Measurements from ENCODE around the gene TUBA3E.
"Not testable (repeated sequence)": the region's sequence is repeated elsewhere in the genome, so short reads cannot be mapped to it uniquely, and the experiment has no call there.

TUBA3E gene

DNA sequence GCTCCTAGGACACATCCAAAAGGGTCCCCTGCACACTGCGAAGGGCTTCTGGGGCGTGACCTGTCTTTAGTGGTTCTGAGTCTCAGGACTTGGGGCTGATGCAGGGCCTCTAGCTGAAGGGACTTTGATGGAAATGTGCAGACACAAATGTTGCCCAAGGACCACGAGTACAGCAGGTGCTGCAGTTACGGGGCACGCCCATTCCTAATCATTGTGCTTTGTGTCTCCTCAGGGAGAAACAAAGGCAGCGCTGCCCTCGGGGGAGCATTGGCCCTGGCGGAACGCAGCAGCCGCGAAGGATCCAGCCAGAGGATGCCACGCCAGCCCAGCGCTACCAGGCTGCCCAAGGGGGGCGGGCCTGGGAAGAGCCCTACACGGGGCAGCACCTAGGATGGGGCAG, 8.0 kb downstream of the TUBA3E start:
- no peak for DNase-seq

GRCh38 chr2:130188958-130189357, 9.3 kb downstream of the TUBA3E start:
- not testable (repeated sequence) for DNase-seq

DNA sequence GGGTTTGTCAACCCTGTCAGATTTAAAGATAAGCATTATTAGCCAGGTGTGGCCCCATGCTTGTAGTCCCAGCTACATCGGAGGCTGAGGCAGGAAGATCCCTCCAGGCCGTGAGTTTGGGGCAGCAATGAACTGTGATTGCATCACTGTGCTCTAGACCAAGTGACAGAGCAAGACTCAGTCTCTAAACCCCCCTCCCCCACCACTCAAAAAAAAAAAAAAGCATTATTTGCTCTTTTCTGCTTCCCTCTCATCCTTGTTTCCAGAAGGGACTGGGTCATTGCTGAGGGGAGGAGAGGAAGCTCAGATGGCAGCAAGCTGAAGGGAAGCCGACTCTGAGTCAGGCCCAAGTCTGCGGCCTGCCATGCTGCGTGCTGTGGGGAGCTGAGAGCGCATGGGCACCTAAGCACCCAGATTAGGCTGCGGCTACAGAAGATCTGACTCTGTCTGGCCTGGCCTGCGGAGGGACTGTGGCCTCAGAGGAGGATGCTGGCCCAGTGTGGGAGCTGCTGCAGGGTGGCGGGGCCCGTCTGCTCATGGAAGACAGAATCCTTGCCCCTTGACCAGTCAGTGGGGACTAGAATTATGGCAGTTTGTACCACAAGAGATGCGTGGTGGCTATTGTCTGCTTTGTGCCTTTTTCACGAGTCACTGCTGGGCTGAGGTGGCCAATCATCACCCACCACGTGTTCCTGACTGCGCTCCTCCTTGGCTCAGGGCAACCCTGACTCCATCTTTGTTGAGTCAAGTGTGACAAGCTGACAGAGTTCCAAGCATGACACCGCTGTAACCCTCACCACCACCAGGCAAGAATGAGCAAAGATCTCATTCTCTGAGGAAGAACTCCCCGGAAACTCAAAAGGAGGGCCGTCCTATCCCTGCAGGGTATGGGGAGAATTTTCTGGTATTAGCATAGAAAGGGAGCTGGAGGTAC, 10.1 kb downstream of the TUBA3E start:
- DNase-seq: not testable (repeated sequence)

DNA sequence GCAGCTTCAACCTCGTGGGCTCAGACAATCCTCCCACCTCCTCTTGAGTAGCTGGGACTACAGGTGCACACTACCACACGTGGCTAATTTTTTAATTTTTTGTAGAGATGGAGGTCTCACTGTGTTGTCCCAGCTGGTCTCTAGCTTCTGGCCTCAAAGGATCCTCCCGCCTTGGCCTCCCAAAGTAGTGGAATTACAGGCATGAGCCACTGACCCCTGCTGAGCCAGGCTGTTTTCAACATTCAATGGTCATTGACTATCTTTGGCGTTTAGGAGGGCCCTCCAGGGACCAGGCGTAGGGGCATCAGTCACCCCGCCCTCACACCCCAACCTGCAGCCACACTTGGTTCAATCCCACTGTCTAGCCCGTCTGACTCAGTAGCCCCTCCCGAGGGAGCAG, 11.0 kb downstream of the TUBA3E start:
- DNase-seq: no peak

DNA sequence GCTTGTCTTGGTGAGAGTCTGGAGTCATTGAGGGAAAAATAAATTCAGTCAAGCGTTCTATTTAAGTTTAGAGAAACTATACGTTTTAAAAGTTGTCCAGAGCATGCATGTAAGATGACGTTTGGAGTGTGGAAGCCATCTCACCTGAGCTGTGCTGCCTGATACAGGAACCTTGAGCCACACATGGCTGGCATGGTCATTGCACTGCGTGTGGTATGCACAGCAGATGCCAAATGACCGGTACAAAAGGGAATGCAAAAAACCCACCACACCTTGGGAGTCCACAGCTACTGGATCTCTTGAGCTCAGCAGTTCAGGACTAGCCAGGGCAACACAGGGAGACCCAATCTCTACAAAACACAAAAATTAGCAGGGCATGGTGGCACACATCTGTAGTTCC, 11.8 kb downstream of the TUBA3E start:
- no peak for DNase-seq

- no peak for DNase-seq
Observed at GRCh38 chr2:130185896-130186295, 12.3 kb downstream of the TUBA3E start.

DNA sequence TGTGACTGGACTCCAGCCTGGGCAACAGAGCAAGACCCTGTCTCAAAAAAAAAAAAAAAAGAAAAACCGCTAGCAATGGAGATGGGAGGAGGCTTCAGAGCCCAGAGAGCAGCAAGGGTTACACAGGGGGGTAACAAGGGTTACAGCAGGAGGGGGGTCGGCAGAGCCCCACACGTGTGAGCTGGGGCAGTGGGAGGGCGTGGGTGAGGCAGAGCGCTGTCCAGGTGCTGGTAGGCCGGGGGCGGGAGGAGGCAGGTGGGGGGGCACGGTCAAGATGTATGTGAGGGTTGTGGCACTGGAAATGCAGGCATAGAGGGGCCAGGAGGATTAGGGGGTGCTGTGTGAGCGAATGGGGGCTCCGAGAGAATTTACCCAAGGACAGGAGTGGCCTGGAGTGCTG, 12.8 kb downstream of the TUBA3E start:
- no peak for DNase-seq

- peak; percentile 25 for DNase-seq
Observed at GRCh38 chr2:130183512-130184373, 14.5 kb downstream of the TUBA3E start.

DNA sequence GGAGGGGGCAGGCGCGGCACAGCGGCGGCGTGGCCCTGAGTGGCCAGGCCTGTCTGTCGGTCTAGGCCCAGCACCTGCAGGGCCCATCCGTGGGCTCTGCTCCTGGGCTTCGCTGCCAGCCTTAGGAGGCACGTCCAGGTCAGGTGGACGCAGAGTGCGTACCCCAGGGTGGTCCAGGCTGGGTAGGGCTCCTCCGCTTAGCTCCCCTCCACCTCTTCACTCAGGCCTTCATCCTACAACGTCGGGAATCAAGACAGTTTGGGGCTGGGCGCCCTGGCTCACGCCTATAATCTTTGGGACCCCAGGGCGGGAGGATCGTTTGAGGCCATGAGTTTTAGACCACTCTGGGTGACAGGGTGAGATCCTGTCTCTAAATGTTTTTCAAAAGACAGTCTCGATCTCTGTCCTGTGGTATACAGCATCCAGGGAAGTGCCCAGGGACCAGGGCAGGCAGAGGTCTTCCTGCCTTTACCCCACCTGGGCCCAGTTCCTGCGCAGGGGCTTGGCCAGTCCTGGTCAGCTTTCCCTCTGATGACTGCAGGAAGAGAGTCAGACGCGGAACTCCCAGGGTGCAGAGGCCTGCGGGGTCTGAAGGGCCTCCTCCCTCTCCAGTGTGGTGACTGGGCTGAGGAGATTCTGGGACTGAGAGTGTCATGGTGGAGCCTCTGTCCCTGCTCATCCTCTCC, 15.3 kb downstream of the TUBA3E start:
- peak; percentile 15 for DNase-seq

DNA sequence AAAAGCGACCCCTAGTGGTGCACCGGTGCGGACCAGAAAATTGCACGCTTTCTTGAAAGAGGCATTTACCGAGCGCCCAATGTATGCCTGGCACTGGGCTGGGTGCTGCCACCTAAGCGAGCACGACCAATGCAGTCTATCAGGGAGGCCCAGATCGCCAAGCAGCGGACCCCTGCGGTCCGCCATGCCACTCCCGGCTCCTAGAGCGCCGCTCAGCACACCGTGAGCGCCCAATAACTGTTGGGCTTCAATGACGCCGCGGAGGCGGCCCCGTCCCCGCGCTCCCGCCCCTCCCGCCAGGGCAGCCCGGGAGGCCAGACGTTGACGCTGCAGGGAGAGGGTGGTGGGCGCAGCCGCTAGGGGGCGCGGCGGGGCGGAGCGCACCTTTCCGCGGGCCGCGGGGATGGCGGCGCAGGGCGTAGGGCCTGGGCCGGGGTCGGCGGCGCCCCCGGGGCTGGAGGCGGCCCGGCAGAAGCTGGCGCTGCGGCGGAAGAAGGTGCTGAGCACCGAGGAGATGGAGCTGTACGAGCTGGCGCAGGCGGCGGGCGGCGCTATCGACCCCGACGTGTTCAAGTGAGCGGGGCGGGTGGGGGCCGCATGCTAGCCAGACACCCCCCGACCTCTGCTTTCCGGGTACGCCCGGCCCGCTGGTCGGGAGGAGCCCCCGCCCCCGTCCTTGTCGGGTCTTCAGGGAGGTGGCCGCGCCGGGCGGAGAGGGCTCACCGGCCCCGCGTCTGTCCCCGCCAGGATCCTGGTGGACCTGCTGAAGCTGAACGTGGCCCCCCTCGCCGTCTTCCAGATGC, 16.2 kb downstream of the TUBA3E start, which contains the start of gene MZT2B:
MZT2B (plus strand) TSS at position 383 of the 803 bp plus-strand sequence; CDS start at position 404, 21 bp downstream.
- peak; percentile 85 for DNase-seq

DNA sequence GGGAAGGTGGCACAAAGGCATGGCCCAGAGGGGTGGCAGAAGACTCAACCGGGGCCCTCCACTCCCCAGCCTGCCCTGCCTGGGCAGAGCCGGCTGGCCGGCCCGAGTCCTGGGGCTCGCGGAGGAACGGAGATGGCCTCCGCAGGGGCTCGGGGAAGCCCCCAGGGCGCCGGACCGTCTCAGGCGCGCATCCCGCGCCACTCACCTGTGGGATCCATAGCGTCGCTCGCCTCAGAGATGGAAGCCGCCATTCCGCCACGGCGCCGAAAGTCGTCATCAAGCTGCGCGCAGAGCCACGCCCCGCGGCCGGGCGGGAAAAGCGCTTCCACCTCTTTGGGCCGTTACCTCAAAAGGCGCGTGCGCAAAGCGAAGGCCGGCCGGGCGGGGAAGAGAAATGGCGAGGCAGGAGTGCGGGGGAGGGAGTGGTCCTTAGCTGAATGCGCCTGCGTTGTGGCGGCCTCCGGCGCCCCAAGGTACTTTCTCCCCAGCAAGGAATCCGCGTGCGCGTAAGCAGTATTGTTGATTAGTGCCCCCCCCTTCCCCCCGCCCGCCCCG, 16.8 kb downstream of the TUBA3E start, which contains the start of gene SMPD4:
SMPD4 (minus strand) TSS at position 278 of the 555 bp plus-strand sequence. CDS start 5,010 bp downstream, outside the sequence.
- DNase-seq: peak; percentile 96

DNA sequence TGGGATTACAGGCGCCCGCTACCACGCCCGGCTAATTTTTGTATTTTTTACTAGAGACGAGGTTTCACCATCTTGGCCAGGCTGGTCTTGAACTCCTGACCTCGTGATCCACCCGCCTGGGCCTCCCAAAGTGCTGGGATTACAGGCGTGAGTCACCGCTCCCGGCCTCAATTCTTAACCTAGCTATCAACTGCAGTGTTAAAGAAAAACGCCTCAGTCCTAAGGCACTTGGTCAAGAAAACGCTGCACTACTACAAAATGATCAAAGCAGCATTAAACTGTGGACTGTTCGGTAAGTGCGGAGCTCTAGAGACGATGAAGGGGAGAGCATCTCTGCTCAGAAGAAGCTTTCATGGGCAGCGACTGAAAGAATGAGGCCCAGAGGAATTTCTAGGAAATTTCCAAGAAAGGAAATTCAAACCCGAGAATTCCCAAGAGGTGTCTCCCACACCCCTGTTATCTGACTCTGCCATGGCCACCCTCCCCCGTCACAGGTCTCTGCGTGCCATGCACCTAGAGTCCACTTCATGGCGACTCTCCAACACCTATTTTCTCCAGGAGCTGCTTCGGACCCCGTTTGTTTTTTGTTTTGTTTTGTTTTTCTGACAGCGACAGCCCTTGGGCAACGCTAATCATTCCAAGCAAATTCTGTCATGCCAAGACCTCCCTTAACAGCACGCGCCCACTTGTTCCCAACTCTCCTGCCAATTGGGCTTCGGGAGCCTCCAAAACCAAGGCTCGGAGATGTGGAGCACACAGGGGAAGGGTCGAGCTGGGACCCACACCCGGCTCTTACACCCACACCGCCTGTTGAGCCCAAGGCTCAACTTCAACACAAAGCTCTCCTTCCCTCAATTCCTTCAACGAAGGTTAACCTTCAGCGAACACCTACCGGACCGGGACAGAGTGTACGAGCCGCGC, 17.6 kb downstream of the TUBA3E start:
- DNase-seq: peak; percentile 16

GRCh38 chr2:130174866-130175265, 23.4 kb downstream of the TUBA3E start:
- DNase-seq: not testable (repeated sequence)

- DNase-seq: no peak
Observed at GRCh38 chr2:130169896-130170295, 28.3 kb downstream of the TUBA3E start.

GRCh38 chr2:130169163-130169562, 29.1 kb downstream of the TUBA3E start:
- not testable (repeated sequence) for DNase-seq

DNA sequence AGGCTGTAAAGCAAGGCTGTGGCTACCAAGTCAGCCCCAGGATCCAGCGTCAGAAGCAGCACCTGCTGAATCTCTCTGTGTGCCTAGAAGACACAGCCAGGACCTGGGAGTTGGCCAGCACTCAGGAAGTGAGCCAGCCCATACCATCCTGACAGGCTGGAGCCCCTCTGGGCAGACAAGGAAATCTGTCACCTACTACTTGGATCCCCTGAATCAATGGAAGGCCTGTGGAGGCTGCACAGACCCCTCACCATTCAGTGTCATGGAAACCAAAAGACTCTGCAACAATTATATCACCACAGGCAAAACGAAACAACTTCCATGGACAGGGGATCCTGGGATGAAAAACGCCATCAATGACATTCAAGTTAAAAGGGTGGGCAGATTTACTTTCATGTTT, 31.6 kb downstream of the TUBA3E start:
- DNase-seq: not testable (repeated sequence)

GRCh38 chr2:130165293-130166016, 32.8 kb downstream of the TUBA3E start:
- DNase-seq: no peak

- no peak for DNase-seq
Observed at GRCh38 chr2:130162968-130163367, 35.3 kb downstream of the TUBA3E start.

GRCh38 chr2:130162486-130162885, 35.8 kb downstream of the TUBA3E start:
- DNase-seq: not testable (repeated sequence)

All from fibroblast of skin of back (primary cell).